Endothelial cell of umbilical vein (primary cell): ENCODE measurements around the gene CLCN5. TPM values are rescaled to one million over a fixed set of nuclear protein-coding genes. Genes with fewer than 3 reads are reported as not detected.
A peak's percentile ranks its signal among the peaks of the same experiment; 100 is the strongest.

Source experiments
- BruUV-seq: library from RNA; stranded (reverse); fragments of 400-500 nt; replicated peaks from 2 replicates; lab custom pipeline; 2021; lab: Mats Ljungman, UMichigan
- CTCF ChIA-PET: fragments of 300-600, 350-600 bp; sonication (Branson Sonifier 250); formaldehyde crosslinking; loops from one replicate; lab custom pipeline; 2021; ENCODE audit warnings: antibody characterized with exemption, inconsistent platforms; lab: Charles Lee
- POLR2A ChIA-PET: fragments of 300-600, 350-600 bp; sonication (Branson Sonifier 250); formaldehyde crosslinking; loops from one replicate; lab custom pipeline; 2021; ENCODE audit warnings: antibody characterized with exemption, inconsistent platforms; lab: Charles Lee
- DNase-seq: peaks from one replicate; pipeline ENCODE4 v3.0.0-alpha.2; 2011; ENCODE audit warnings: low read depth, low spot score
- FAIRE-seq: peaks from 2 replicates; lab custom pipeline; 2011; peaks lifted over from hg19 to GRCh38; lab: Jason Lieb, UNC
- H2AFZ ChIP-seq: 2 replicates; pipeline ENCODE4 v1.6.0; 2012; ENCODE audit warnings: low read depth, low read length, control low read depth, inconsistent platforms
- H3K27ac ChIP-seq: 2 replicates; pipeline ENCODE4 v1.5.1; 2011; ENCODE audit warnings: low read depth, mild to moderate bottlenecking, control low read depth, low read length, moderate library complexity; ENCODE audit not compliant: insufficient read depth
- H3K27me3 ChIP-seq, 2 experiments: 2 replicates each; pipeline versions ENCODE4 v1.6.0 to v1.6.1; 2011; ENCODE audit warnings: low read length in 2 of 2, mixed read lengths in 1 of 2; ENCODE audit not compliant: control insufficient read depth in 2 of 2, insufficient read depth in 2 of 2
- H3K36me3 ChIP-seq, 2 experiments: 2 replicates in 1 of 2; 3 replicates in 1 of 2; pipeline ENCODE4 v1.5.1; 2011; ENCODE audit warnings: low read length in 2 of 2, mild to moderate bottlenecking in 1 of 2, moderate library complexity in 1 of 2; ENCODE audit not compliant: control insufficient read depth in 2 of 2, insufficient read depth in 2 of 2; ENCODE audit errors: extremely low read depth in 1 of 2
- H3K4me1 ChIP-seq: 3 replicates; pipeline ENCODE4 v1.5.1; 2011; ENCODE audit warnings: mild to moderate bottlenecking, low read length; ENCODE audit not compliant: control insufficient read depth, insufficient read depth; ENCODE audit errors: extremely low read depth
- H3K4me2 ChIP-seq: 2 replicates; pipeline ENCODE4 v1.6.1; 2011; ENCODE audit warnings: low read length, control low read depth, mixed read lengths; ENCODE audit not compliant: insufficient read depth
- H3K4me3 ChIP-seq, 3 experiments: fragments of 200-600 bp in 1 of 3; sonication (generic), shearing (Covaris generic) in 1 of 3; replicated peaks in 1 of 3; 2 replicates each; pipeline ENCODE4 v1.5.1; 2011 to 2016; ENCODE audit warnings: control low read depth in 3 of 3, low read length in 3 of 3, mild to moderate bottlenecking in 2 of 3, inconsistent platforms in 1 of 3, low read depth in 1 of 3, moderate library complexity in 1 of 3; ENCODE audit not compliant: insufficient read depth in 1 of 3
- H3K79me2 ChIP-seq: 2 replicates; pipeline ENCODE4 v1.6.0; 2012; ENCODE audit warnings: low read length, inconsistent platforms; ENCODE audit not compliant: control insufficient read depth, insufficient read depth
- H3K9ac ChIP-seq: replicated peaks from 2 replicates; pipeline ENCODE3; 2011; ENCODE audit warnings: low read length, control low read depth; ENCODE audit not compliant: insufficient read depth; ENCODE audit errors: extremely low read depth
- H3K9me1 ChIP-seq: replicated peaks from 3 replicates; pipeline ENCODE4 v1.6.0; 2011; ENCODE audit warnings: mild to moderate bottlenecking, low read length; ENCODE audit not compliant: control insufficient read depth, insufficient read depth; ENCODE audit errors: extremely low read depth
- H3K9me3 ChIP-seq: replicated peaks from 2 replicates; pipeline ENCODE4 v1.5.1; 2012; ENCODE audit warnings: low read length, inconsistent platforms; ENCODE audit not compliant: control insufficient read depth, insufficient read depth
- H4K20me1 ChIP-seq: replicated peaks from 2 replicates; pipeline ENCODE3; 2011; ENCODE audit warnings: mild to moderate bottlenecking, low read length; ENCODE audit not compliant: control insufficient read depth, insufficient read depth; ENCODE audit errors: extremely low read depth
- CTCF ChIP-seq, 2 donors: IDR thresholded peaks; 1 replicate in 1 of 2; 2 replicates in 1 of 2; pipeline ENCODE4 v1.5.1; 2011; ENCODE audit warnings: low read length in 2 of 2, mild to moderate bottlenecking in 2 of 2, moderate library complexity in 2 of 2, control low read depth in 1 of 2, inconsistent platforms in 1 of 2, low read depth in 1 of 2; ENCODE audit not compliant: insufficient read depth in 1 of 2; ENCODE audit errors: extremely low read depth in 1 of 2
- EZH2 ChIP-seq: IDR thresholded peaks from 2 replicates; pipeline ENCODE4 v1.6.1; 2012; ENCODE audit warnings: borderline replicate concordance, low read depth, mild to moderate bottlenecking, moderate library complexity, low read length, inconsistent platforms; ENCODE audit not compliant: severe bottlenecking
- FOS ChIP-seq: IDR thresholded peaks from 2 replicates; pipeline ENCODE4 v1.6.1; 2011; ENCODE audit warnings: mild to moderate bottlenecking, low read length, moderate library complexity, borderline replicate concordance; ENCODE audit not compliant: insufficient read depth
- GATA2 ChIP-seq: IDR thresholded peaks from 2 replicates; pipeline ENCODE4 v1.7.0; 2011; ENCODE audit warnings: low read depth, mild to moderate bottlenecking, moderate library complexity, mixed read lengths, low read length; ENCODE audit not compliant: insufficient read length, insufficient read depth
- JUN ChIP-seq: IDR thresholded peaks from 2 replicates; pipeline ENCODE4 v1.6.1; 2011; ENCODE audit warnings: borderline replicate concordance, low read depth; ENCODE audit not compliant: insufficient read length, insufficient read depth
- MAX ChIP-seq: IDR thresholded peaks from 2 replicates; pipeline ENCODE4 v1.6.1; 2011; ENCODE audit not compliant: insufficient read depth, insufficient read length
- MYC ChIP-seq: IDR thresholded peaks from one replicate; pipeline ENCODE4 v1.6.1; 2011; ENCODE audit warnings: mild to moderate bottlenecking, low read depth, low read length
- POLR2A ChIP-seq: IDR thresholded peaks from 2 replicates; pipeline ENCODE4 v1.6.1; 2012; ENCODE audit warnings: low read depth, mild to moderate bottlenecking, control low read depth, low read length
- POLR2AphosphoS5 ChIP-seq: IDR thresholded peaks from 2 replicates; pipeline ENCODE4 v1.6.1; 2012; ENCODE audit warnings: low read depth, mild to moderate bottlenecking, control low read depth, low read length, moderate library complexity; ENCODE audit not compliant: insufficient read depth
- dilution Hi-C: fragments of 300-500 bp; cut with MboI; formaldehyde crosslinking; loops from one replicate; pipeline ENCODE4 v1.15.0; 2019; ENCODE audit warnings: low sequenced_read_pairs; ENCODE audit not compliant: extremely low pct_ligation_motif_present
- intact Hi-C: fragments of 100-400 bp; cut with micrococcal nuclease; formaldehyde crosslinking; loops from one replicate; pipeline ENCODE4 v1.10.0; 2022
- polyA plus RNA-seq, 4 experiments: library from polyadenylated mRNA; depleted of rRNA in 3 of 4; stranded (reverse) in 3 of 4; unstranded in 1 of 4; fragments of >200 nt; gene quantifications; 2 replicates each; pipeline versions ENCODE4 v1.2.1 to v1.2.3, GENCODE V29; 2011 to 2012; ENCODE audit warnings: missing spikeins in 1 of 4
- total RNA-seq: library from RNA; stranded (reverse); gene quantifications from 2 replicates; pipeline ENCODE4 v1.2.3, GENCODE V29; 2021

The CLCN5 gene
- total and polyA plus RNA-seq, 2 donors (not counting 3 experiments of a cell fraction or from before 2014, with no cell fraction given), result 3.1 to 12.9 TPM

- Histone ChIP-seq H2AFZ (peak overlapping the region; percentile 91), H3K9ac (peak overlapping the region; percentile 57), H3K4me2 (peak overlapping the region; percentile 74), H3K27me3 (no peaks in the 10 kb centered on the region), H3K9me3 (no peaks in the 10 kb centered on the region), H3K4me3 (peak overlapping the region; percentile 62 to 75 (median 75)), H3K27ac (no peak overlapping the region), H3K79me2 (no peaks in the 10 kb centered on the region), H4K20me1 (no peaks in the 10 kb centered on the region), H3K36me3 (no peaks in the 10 kb centered on the region), H3K4me1 (peaks cover 5% of the 10 kb centered on the region), H3K9me1 (no peaks in the 10 kb centered on the region)
- dilution Hi-C loops, result no loop called here
- intact Hi-C loops, result loop anchor here (2.0 to 5.0 kb wide), 3 partner anchors 39 to 703 kb away; partner anchors contain the start of gene CCNB3
- no TSS peak for BruUV-seq
- TF ChIP-seq CTCF (IDR thresholded peaks at IDR 0.05; ENCODE audit: extremely low read depth in 1 of 2, insufficient read depth in 1 of 2, low read depth in 1 of 2, low read length in 2 of 2) (no peak), GATA2 (no peak), MYC (no peak), POLR2A (no peak), POLR2AphosphoS5 (no peak), MAX (no peak), JUN (no peak), FOS (no peak), EZH2 (no peak)
- DNase-seq (peak; percentile 2), FAIRE-seq (peak; percentile 61)
- CTCF ChIA-PET, result interaction anchor here (1.0 to 1.7 kb wide), 5 partner anchors 11 to 1248 kb away, joined by 3 to 8 read pairs (median 4); no protein-coding TSS in a partner anchor
- POLR2A ChIA-PET, result no interaction called here
Measured at GRCh38 chrX:49879656-49880277, 42.6 kb upstream of the CLCN5 start.
